Activated T-cell treated with anti-CD3 and anti-CD28 coated beads, Interleukin-2, amount 50 U/mL, for 24 hours (primary cell): ENCODE results near the gene ZBTB48.

Source experiments
- DNase-seq: peaks from one replicate; pipeline ENCODE4 v3.0.0-alpha.2; 2020
- H3K27ac Mint-ChIP-seq: 2 replicates; pipeline ENCODE4 v1.8.0; 2020; ENCODE audit warnings: mild to moderate bottlenecking, mixed read lengths
- H3K27me3 Mint-ChIP-seq: 2 replicates; pipeline ENCODE4 v1.8.0; 2020; ENCODE audit warnings: mixed read lengths
- H3K36me3 Mint-ChIP-seq: 2 replicates; pipeline ENCODE4 v1.8.0; 2020; ENCODE audit warnings: low read depth, mixed read lengths
- H3K4me1 Mint-ChIP-seq: 2 replicates; pipeline ENCODE4 v1.8.0; 2020; ENCODE audit warnings: low read depth, mixed read lengths
- H3K4me3 Mint-ChIP-seq: 2 replicates; pipeline ENCODE4 v1.8.0; 2020; ENCODE audit warnings: mild to moderate bottlenecking, moderate library complexity, mixed read lengths
- H3K9me3 Mint-ChIP-seq: 2 replicates; pipeline ENCODE4 v1.8.0; 2020; ENCODE audit warnings: mixed read lengths

ZBTB48 gene

GRCh38 chr1:6581561-6582305 is 1.9 kb downstream of the ZBTB48 start:
- peak overlapping the region; percentile 98 for H3K27ac Mint-ChIP-seq
- H3K36me3 Mint-ChIP-seq, result peaks cover 34% of the 10 kb centered on the region
- no peak for DNase-seq
- H3K4me1 Mint-ChIP-seq, result peaks cover 43% of the 10 kb centered on the region
- H3K4me3 Mint-ChIP-seq, result peak overlapping the region; percentile 92
- H3K27me3 Mint-ChIP-seq, result no peaks in the 10 kb centered on the region
- no peaks in the 10 kb centered on the region for H3K9me3 Mint-ChIP-seq

GRCh38 chr1:6582370-6582769 is 2.6 kb downstream of the ZBTB48 start:
- Mint-ChIP-seq H3K27me3 (no peaks in the 10 kb centered on the region), H3K4me3 (peak overlapping the region; percentile 92), H3K4me1 (peaks cover 44% of the 10 kb centered on the region), H3K36me3 (peaks cover 39% of the 10 kb centered on the region), H3K27ac (peak overlapping the region; percentile 98), H3K9me3 (no peaks in the 10 kb centered on the region)
- no peak for DNase-seq

- Mint-ChIP-seq H3K27me3 (no peaks in the 10 kb centered on the region), H3K4me1 (peaks cover 44% of the 10 kb centered on the region), H3K9me3 (no peaks in the 10 kb centered on the region), H3K36me3 (peaks cover 59% of the 10 kb centered on the region), H3K4me3 (no peak overlapping the region), H3K27ac (peak overlapping the region; percentile 53)
- no peak for DNase-seq
Measured at GRCh38 chr1:6584126-6585080, 4.6 kb downstream of the ZBTB48 start.

GRCh38 chr1:6585081-6585722 is 5.4 kb downstream of the ZBTB48 start:
- peaks cover 40% of the 10 kb centered on the region for H3K4me1 Mint-ChIP-seq
- no peaks in the 10 kb centered on the region for H3K27me3 Mint-ChIP-seq
- peak overlapping the region; percentile 53 for H3K27ac Mint-ChIP-seq

GRCh38 chr1:6585841-6586240 is 6.0 kb downstream of the ZBTB48 start:
- Mint-ChIP-seq H3K36me3 (peaks cover 65% of the 10 kb centered on the region), H3K4me3 (no peak overlapping the region), H3K27ac (no peak overlapping the region), H3K9me3 (no peaks in the 10 kb centered on the region), H3K27me3 (no peaks in the 10 kb centered on the region), H3K4me1 (peaks cover 35% of the 10 kb centered on the region)
- DNase-seq, result no peak

More at GRCh38 chr1:6585081-6585722, 5.4 kb downstream of the ZBTB48 start:
- Mint-ChIP-seq H3K36me3 (peaks cover 64% of the 10 kb centered on the region), H3K4me3 (no peak overlapping the region), H3K9me3 (no peaks in the 10 kb centered on the region)
- no peak for DNase-seq

GRCh38 chr1:6586404-6586816 is 6.6 kb downstream of the ZBTB48 start:
- H3K27ac Mint-ChIP-seq, result peak overlapping the region; percentile 59
- peaks cover 66% of the 10 kb centered on the region for H3K36me3 Mint-ChIP-seq
- H3K27me3 Mint-ChIP-seq, result no peaks in the 10 kb centered on the region
- H3K4me3 Mint-ChIP-seq, result no peak overlapping the region
- DNase-seq, result no peak
- H3K9me3 Mint-ChIP-seq, result no peaks in the 10 kb centered on the region
- H3K4me1 Mint-ChIP-seq, result peaks cover 33% of the 10 kb centered on the region

GRCh38 chr1:6587261-6588005 is 7.6 kb downstream of the ZBTB48 start:
- H3K27me3 Mint-ChIP-seq, result no peaks in the 10 kb centered on the region
- no peak for DNase-seq
- peaks cover 28% of the 10 kb centered on the region for H3K4me1 Mint-ChIP-seq
- no peaks in the 10 kb centered on the region for H3K9me3 Mint-ChIP-seq
- no peak overlapping the region for H3K4me3 Mint-ChIP-seq
- H3K36me3 Mint-ChIP-seq, result peaks cover 66% of the 10 kb centered on the region
- H3K27ac Mint-ChIP-seq, result peak overlapping the region; percentile 75

GRCh38 chr1:6588128-6588892 is 8.5 kb downstream of the ZBTB48 start:
- H3K4me1 Mint-ChIP-seq, result peaks cover 26% of the 10 kb centered on the region
- H3K36me3 Mint-ChIP-seq, result peaks cover 73% of the 10 kb centered on the region

GRCh38 chr1:6588893-6589520 is 9.2 kb downstream of the ZBTB48 start:
- H3K27me3 Mint-ChIP-seq, result no peaks in the 10 kb centered on the region
- H3K9me3 Mint-ChIP-seq, result no peaks in the 10 kb centered on the region
- peak overlapping the region; percentile 82 for H3K27ac Mint-ChIP-seq
- peaks cover 31% of the 10 kb centered on the region for H3K4me1 Mint-ChIP-seq
- H3K4me3 Mint-ChIP-seq, result no peak overlapping the region
- DNase-seq, result no peak
- H3K36me3 Mint-ChIP-seq, result peaks cover 80% of the 10 kb centered on the region

More at GRCh38 chr1:6588128-6588892, 8.5 kb downstream of the ZBTB48 start:
- H3K27me3 Mint-ChIP-seq, result no peaks in the 10 kb centered on the region
- H3K4me3 Mint-ChIP-seq, result no peak overlapping the region
- H3K27ac Mint-ChIP-seq, result no peak overlapping the region
- H3K9me3 Mint-ChIP-seq, result no peaks in the 10 kb centered on the region
- DNase-seq, result no peak

- Mint-ChIP-seq H3K9me3 (no peaks in the 10 kb centered on the region), H3K27ac (peak overlapping the region; percentile 82), H3K4me1 (peaks cover 23% of the 10 kb centered on the region), H3K27me3 (no peaks in the 10 kb centered on the region), H3K36me3 (peaks cover 81% of the 10 kb centered on the region), H3K4me3 (no peak overlapping the region)
- no peak for DNase-seq
Measured at GRCh38 chr1:6590046-6590445, 10.3 kb downstream of the ZBTB48 start.

- peaks cover 30% of the 10 kb centered on the region for H3K4me1 Mint-ChIP-seq
- no peaks in the 10 kb centered on the region for H3K27me3 Mint-ChIP-seq
- peaks cover 93% of the 10 kb centered on the region for H3K36me3 Mint-ChIP-seq
- H3K4me3 Mint-ChIP-seq, result no peak overlapping the region
- DNase-seq, result no peak
- no peaks in the 10 kb centered on the region for H3K9me3 Mint-ChIP-seq
- H3K27ac Mint-ChIP-seq, result peak overlapping the region; percentile 79
Measured at GRCh38 chr1:6591222-6591621, 11.4 kb downstream of the ZBTB48 start.

GRCh38 chr1:6591644-6592043 is 11.8 kb downstream of the ZBTB48 start:
- H3K27me3 Mint-ChIP-seq, result no peaks in the 10 kb centered on the region
- H3K27ac Mint-ChIP-seq, result peak overlapping the region; percentile 79
- peaks cover 95% of the 10 kb centered on the region for H3K36me3 Mint-ChIP-seq
- DNase-seq, result no peak
- H3K9me3 Mint-ChIP-seq, result no peaks in the 10 kb centered on the region
- H3K4me3 Mint-ChIP-seq, result no peak overlapping the region
- H3K4me1 Mint-ChIP-seq, result peaks cover 34% of the 10 kb centered on the region

GRCh38 chr1:6592441-6592840 is 12.6 kb downstream of the ZBTB48 start:
- Mint-ChIP-seq H3K4me1 (peaks cover 40% of the 10 kb centered on the region), H3K27me3 (no peaks in the 10 kb centered on the region), H3K27ac (no peak overlapping the region), H3K36me3 (peaks cover 97% of the 10 kb centered on the region), H3K9me3 (no peaks in the 10 kb centered on the region), H3K4me3 (no peak overlapping the region)
- DNase-seq, result no peak
